IPS-NIHi11 (cell line): ENCODE data around the gene HYLS1.
"Not testable (repeated sequence)": the region's sequence is repeated elsewhere in the genome, so short reads cannot be mapped to it uniquely, and the experiment has no call there.

Experiments
- DNase-seq: peaks from one replicate; pipeline ENCODE4 v3.0.0; 2012; ENCODE audit warnings: mixed read lengths, low spot score

The HYLS1 gene

DNA sequence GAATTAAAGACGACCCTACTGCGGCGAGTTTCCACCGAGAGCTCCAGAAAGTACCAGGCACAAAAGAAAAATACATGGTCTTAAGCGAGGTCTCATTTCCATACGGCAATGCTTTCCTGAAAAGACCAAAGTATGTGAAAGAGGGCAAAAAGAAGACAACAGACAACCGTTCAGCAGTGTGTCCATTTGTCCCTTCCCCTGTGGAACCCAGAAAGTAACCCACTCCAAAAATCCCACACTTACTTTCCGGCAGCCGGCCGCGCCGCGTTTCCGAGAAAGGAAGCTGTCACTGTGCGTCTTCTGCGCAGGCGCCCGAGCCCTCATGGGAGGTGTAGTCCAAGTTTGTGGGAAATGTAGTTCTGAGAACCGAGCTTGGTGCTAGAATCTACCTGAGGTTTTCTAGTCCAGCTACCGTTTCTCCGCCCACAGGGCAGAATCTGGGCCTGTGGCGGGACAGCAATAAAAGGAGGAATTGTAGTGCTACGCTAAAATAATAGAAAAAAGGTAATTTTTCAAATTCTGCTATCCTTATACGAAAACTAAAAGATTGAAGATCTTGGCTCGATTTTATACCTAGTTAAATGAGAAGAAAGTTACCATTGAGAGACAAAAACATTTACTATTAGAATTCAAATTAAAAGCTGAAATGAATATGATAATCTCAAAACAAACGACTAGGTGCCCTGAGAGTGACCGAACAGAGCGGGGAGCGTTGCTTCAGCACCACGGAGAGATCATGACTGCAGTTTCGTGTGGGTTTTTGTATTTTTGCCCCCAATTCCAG lies 15.7 kb downstream of the HYLS1 start, which contains the start of gene PUS3:
PUS3 (minus strand) TSS at position 280 of the 784 bp plus-strand sequence. CDS start 6,922 bp downstream, outside the sequence.
- DNase-seq, result peak; percentile 91

DNA sequence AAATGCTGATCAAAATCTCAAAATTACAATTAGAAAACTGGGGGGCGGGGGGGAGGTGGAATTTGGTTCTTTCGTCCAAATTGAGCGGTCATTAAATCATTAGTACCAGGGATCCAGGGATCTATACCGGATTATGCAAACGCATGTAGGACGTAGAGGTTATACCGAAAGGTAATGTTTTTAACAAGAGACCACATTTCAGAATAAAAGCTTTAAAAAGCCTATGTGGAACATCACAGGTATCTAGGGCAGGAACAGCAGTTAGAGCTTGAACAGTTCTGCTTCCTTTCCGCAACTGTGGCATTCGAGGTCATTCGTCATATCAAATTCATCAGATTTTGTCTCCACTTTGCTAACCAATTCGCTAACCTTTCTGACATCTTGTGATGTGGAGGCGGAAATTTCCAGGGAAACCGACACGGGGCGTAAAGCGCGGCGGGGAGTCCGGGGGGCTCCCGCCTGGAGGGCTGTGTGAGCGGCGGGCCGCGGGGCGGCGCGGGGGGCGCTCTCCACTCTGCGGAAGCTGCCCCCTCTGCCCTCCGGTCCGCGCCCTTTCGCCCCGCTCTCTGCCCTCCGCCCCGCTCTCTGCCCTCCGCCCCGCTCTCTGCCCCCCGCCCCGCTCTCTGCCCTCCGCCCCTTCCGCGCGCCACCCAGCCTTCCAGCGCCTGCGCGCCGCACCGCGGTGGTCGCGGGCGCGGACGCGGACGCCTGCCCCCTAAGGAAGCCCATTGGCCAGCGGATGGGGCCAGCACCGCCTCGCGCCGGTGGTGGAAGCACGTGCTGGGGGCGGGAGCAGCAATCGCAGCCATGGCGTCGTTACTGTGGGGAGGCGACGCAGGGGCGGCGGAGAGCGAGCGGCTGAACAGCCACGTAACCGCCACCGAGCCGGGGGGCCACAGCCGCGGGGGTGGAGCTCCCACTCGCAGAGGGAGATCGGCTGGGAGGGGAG lies 16.5 kb downstream of the HYLS1 start, which contains the start of gene DDX25:
DDX25 (plus strand) TSS at position 798 of the 949 bp plus-strand sequence; CDS start at position 808, 10 bp downstream.
- peak; percentile 84 for DNase-seq

DNA sequence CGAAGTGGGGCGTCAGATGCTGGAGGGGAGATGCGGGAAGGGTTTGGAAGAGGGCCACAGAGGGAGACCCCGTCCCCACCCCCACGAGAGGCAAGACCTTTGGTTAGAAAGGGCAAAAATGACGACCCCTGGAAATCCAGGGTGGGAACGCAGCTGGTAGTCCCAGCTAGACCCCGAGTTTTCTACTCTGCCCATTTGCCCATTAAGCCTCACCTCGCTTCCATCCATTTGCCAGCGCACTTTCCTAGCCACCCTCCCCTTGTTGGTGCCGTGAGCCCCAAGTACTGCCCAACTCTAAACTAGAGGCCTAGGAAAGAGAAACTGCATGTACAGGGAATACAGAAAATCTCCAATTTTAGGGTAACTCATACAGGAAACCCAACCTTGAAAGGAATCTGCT lies 17.2 kb downstream of the HYLS1 start:
- DNase-seq, result no peak

DNA sequence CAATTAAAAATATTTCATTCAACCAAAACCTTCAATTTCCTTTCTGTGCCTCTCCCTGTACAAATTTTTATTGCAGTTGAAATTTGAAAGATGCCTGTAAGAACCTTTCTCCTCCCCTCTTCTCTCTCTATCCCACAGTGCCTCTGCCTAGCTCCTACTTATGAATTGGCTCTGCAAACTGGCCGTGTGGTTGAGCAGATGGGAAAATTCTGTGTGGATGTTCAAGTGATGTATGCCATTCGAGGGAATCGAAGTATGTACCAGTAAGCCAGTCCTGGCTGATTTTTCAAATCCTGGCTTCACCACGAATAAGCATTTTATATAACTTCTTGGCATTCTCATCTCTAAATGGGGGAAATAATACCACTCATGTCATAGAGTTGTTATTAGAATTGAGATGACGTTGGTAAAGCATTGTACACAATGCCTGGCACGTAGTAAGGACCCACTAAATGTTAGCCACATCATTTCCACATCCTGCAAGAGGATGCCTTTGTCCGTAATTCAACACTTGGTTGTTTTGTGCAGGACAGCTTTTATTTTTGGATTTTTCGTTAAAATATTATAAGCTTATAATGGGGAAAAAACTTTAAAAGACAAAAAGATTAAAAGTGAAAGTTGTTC lies 22.9 kb downstream of the HYLS1 start:
- no peak for DNase-seq

DNA sequence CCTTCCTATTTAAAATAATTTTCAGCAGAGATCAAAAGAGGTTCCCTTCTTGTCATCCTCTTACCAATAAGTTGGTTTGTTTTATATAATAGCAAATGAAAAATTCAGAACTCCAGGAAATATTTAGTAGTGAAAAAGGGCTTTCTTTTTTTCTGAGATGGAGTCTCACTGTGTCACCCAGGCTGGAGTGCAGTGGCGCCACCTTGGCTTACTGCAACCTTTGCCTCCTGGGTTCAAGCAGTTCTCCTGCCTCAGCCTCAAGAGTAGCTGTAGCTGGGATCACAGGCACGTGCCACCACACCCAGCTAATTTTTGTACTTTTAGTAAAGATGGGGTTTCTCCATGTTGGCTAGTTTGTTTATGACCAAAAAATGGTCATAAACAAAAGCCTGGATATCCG lies 27.1 kb downstream of the HYLS1 start:
- DNase-seq, result not testable (repeated sequence)

DNA sequence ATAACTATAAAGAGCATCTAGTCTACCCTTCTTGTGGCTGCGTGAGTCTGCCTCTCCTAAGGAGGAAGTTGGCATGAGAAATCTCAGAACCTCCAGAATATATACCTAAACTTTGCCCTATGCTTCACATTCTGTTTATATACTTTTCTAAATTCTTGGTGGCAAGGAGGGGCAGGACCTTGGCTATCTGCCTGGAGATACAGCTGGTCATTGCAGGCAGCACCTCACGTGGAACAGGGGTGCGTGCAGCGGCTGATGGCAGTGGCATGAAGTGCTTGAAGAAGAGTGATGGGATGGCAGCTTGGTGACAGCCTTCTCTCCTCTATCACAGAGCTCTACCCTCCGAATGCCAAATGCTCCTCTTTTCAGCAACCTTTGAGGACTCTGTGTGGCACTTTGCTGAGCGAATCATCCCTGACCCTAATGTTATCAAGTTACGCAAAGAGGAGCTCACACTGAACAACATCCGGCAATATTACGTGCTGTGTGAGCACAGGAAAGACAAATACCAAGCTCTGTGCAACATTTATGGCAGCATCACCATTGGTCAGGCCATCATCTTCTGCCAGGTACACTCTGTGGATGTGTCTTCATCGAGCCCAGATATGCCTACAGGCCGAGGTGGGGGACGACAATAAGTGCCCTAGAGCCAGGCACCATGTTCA lies 29.3 kb downstream of the HYLS1 start:
- no peak for DNase-seq

DNA sequence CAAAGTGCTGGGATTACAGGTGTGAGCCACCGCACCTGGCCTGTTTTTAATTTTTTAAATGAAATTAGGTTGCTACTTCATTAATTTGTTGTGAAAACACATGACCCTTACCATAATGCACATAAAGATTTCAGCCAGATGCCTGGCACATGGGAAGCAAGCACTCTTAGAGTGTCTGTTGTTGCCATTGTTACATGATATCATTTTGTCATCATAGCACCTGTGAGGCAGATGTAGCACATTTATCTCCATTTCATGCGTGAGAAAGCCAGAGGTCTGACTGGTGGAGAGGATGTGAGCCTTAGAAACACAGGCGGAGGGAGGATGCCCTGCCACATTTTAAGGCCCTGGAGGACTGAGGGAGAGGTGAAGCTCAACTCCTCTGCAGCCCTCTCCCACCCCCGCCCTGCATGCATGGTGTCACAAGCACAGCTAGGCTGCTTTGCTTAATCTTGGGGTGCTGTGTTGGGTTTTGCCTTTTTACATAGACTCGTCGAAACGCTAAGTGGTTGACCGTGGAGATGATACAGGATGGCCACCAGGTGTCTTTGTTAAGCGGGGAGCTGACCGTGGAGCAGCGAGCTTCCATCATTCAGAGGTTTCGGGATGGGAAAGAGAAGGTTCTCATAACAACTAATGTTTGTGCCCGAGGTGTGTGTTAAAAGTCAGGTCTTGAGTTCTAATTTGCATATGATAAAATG lies 30.8 kb downstream of the HYLS1 start:
- DNase-seq, result no peak

DNA sequence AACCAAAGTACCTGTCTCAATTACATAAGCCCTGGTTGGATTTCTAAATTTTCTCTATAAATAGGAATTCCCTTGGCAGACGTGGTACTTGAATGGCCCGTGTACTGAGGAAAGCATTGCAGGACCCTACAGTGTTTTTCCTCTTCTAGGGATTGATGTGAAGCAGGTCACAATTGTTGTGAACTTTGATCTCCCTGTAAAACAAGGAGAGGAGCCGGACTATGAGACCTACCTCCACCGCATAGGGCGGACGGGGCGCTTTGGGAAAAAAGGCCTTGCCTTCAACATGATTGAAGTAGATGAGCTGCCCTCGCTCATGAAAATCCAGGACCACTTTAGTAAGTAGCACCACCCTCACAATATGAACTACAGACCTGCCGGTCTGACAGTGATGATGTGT lies 33.6 kb downstream of the HYLS1 start:
- DNase-seq, result no peak

DNA sequence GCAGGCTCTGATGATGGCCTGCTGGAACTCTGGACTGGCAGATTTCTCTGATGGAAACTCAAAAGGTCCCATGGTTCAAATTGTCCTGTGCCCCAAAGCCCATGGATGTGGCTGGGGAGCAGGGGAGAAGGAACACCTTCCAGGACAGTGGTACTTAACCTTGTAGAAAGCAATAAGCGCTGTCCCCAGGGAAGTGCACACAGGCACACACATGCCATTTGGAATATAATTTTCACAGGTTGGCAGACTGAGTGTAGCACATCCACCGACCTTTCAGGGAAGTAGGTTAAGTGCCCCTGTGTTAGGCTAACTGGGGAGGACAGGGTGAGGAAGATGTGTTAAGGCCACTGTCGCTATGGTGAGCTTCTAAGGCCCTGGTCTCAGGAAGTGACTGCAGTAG lies 34.7 kb downstream of the HYLS1 start:
- no peak for DNase-seq

DNA sequence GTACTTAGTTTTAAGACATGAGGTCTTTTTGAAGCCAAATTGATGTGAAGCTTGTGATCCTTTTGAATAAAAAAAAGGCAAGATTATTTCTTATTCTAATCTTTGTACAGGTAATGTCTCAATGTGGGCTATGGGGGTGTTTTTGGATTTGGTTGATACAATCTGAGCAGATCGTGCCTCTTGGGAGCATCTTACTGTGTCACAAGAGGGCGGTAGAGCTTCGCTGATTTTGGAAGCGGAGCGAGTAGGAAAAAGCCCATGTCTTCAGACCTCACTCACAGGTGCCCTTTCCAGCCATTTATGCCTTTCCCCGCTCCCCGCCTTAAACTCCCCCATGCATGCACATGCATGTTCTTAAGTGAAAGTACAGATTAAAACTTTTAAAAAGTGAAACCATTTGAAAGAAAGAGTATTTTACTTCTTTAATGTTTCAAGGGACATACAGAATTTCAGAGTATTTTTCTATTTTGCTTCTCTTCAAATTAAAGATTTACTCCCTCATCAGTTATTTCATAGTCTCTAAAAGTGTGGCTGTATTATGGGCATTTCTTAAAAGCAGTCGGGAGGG lies 35.6 kb downstream of the HYLS1 start:
- peak; percentile 82 for DNase-seq

DNA sequence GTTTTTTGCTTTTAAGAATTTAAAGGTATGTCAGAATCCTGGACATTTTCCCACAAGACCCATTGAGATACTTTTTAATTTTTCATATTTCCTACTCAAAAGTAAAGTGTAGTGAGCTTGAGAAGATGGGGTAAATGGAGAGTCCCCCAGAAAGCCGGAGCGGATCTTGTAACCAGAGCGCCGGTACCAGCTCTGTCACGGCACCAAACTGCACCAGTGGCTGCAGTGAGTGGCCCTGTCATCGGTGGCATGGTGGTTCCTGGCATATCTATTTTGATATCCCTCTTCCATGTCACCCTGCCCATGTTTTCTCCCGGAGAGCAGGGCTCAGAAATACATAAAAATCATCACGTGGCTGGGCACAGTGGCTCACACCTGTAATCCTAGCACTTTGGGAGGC lies 36.2 kb downstream of the HYLS1 start:
- DNase-seq, result no peak

DNA sequence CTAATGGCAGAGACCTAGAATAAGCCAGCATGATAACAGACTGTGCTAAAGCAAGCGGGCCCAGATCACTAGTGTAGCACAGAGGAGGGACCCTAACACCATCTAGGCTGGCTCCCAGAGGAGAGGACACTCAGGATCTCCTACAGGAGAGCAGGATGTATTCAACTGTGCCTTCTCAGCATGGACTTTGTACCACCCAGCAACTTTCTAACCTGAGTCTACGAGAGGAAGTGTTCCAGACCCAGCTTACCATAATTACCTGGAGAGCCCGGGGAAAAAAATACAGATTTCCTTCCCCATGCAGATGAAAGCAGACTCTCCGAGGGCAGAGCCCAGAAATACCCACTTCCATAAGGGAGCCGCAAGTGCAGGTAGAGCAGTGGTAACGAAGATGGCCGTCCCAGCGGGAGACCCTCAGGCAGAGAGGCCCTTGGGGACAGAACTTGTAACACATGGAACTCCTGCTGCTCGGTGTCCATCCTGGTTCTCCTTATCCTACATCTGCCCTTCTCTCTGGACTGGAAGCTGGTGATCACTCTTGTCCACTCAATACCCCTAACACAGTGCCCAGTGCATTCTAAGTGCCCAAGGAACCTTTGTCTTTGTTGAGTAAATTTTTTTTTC lies 37.0 kb downstream of the HYLS1 start:
- no peak for DNase-seq

DNA sequence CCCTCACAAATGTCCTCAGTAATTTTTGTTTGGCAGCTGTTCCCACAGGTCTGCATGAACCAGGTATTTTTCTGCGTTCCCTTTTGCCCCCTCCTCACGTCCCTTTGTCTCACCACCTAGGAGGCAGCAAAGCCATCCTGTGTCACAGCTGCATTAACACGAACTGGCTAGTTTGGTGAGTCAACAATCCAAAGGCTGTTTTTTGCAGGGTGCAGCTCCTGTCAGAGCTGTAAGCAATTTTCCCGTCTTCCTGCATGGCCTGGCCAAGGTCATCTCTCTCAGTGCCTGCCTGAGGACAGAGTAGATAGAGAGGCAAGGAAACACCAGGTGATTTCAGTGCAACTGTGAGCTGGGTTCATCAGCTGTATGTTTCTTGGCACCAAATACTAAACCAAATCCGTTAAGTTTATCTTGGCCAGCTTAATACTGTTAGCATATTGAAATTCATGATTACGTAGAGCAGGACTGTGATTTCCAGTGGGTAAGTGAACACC lies 37.8 kb downstream of the HYLS1 start:
- no peak for DNase-seq

DNA sequence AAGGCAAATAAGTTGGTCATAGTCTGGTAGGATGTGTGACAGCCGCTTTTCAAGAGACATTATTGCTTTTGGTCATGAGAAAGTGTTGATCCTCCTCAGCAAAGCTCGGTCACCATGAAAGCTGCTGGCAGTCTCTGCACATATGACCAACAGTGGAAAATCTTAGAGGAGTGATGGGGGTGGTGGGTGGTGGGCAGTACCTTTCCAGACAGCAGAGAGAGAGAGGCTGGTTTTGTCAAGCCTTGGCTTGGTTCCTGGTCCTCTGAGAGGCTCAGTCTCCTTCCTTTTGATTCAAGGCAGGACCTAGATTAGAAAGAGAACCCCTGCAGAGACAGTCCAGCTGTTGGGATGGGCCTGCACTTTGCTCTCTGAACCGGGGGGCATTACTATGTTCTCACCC lies 38.3 kb downstream of the HYLS1 start:
- DNase-seq, result no peak

DNA sequence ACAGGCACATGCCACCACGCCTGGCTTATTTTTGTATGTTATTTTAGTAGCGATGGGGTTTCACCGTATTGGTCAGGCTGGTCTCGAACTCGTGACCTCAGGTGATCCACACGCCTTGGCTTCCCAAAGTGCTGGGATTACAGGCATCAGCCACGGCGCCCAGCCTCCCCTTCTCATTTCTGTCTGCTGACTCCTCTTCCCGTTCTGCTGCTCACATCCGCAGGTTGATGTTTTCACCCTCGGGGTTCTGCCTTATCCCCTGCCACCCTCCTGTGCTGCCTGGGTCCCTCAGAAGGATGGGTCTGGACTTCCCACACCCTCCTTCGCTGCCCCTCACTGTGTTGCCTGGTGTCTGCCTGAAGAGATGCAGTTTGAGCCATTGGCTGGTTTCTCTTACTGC lies 39.2 kb downstream of the HYLS1 start:
- DNase-seq, result no peak

DNA sequence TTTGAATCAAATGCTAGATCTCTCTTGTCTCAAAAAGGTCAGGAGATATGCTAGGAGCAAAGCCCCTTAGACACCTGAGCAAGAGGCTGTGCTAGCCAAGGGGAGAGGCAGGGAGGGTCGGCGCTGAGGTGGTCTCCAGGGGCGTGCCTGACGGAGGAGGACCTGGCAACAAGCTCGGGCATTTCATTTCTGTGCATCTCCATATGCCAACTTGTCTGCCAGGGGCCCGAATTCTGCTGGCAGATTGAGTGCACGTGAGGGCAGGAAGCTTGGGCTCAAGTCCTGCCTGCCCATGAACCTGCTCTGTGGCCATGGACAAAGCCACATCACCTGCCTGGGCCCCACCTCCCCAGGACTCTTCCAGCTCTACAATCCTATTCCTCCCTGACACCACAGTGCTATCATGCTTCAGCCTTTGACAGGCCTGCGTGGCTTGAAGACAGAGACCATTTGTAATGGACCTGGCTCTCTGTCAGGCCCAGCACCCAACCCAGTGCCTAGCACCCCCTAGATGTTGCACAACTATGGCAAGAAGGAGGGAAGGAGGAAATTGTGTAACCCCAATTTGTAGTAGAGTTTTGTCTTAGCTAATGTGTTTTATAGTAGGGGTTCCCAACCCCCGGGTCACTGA lies 42.1 kb downstream of the HYLS1 start:
- DNase-seq, result no peak

DNA sequence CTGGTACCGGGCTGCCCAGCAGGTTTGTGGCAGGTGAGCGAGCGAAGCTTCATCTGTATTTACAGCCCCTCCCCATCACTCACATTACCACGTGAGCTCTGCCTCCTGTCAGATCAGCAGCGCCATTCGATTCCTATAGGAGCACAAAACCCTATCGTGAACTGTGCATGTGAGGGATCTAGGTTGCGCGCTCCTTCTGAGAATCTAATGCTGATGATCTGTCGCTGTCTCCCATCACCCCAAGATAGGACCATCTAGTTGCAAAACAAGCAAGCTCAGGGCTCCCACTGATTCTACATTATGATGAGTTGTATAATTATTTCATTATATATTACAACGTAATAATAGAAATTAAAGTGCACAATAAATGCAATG lies 42.6 kb downstream of the HYLS1 start:
- DNase-seq, result no peak

DNA sequence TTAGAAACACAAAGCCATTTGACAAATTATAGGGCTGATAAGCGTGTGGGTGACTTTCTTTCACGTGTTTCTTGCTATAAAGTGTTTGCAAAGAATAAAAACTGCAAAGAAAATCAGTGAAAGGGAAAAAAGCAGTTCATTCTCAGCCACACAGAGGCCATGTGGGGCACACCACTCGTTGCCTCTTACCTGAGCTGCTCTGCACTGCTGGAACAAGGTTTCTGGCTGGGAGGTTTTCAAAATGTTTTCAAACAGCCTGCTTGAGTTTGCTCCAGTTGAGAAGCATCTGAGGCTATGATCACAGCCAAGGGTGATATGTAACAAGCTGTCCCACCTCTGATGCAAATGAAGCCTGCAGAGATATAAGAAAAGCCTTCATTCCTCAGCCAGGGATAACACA lies 43.6 kb downstream of the HYLS1 start:
- DNase-seq, result no peak

DNA sequence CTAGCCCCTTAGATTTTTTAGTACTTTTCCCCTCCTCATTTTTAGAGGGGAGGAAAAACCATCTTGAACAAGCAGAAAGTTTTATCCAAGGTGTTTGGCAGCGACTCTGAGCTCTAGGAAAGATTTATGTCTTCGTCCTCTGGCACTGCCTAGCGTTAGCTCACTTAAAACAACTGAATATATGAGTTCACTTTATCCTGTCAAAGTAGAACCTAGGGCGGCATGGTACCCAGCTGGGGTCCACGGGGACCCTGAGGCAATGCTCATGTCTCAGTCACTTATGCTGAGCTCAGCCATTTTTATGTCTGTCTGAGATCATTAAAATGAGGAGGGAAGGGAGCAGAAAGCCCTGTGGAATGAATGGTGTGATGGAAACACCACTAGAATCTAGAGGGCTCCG lies 44.2 kb downstream of the HYLS1 start:
- no peak for DNase-seq

DNA sequence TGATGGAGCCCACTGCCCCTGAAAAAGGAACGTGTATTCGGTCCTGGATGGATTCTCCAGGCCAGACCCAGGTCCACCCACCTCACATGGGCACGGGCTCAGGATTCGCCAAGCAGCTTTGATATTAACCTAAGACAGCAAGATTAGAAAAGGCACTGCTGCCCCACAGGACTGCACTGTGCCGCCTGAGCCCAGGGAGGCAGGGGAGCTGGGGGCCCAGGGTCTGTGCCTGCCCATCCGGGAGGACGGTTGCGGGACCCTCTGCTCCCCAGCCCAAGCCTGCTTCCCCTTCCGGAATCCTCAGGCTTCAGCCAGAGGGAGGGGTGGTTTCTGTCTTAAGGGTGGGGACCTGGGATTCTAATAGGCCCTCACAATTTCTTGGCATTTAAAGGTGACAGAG lies 44.8 kb downstream of the HYLS1 start:
- no peak for DNase-seq
